Measurements from ENCODE around the gene ATF3. TPM values are rescaled to one million over a fixed set of nuclear protein-coding genes. Genes with fewer than 3 reads are reported as not detected.

Gene ATF3
- polyA plus RNA-seq, 1 donor from 2014 or later = 0.73 TPM

DNA sequence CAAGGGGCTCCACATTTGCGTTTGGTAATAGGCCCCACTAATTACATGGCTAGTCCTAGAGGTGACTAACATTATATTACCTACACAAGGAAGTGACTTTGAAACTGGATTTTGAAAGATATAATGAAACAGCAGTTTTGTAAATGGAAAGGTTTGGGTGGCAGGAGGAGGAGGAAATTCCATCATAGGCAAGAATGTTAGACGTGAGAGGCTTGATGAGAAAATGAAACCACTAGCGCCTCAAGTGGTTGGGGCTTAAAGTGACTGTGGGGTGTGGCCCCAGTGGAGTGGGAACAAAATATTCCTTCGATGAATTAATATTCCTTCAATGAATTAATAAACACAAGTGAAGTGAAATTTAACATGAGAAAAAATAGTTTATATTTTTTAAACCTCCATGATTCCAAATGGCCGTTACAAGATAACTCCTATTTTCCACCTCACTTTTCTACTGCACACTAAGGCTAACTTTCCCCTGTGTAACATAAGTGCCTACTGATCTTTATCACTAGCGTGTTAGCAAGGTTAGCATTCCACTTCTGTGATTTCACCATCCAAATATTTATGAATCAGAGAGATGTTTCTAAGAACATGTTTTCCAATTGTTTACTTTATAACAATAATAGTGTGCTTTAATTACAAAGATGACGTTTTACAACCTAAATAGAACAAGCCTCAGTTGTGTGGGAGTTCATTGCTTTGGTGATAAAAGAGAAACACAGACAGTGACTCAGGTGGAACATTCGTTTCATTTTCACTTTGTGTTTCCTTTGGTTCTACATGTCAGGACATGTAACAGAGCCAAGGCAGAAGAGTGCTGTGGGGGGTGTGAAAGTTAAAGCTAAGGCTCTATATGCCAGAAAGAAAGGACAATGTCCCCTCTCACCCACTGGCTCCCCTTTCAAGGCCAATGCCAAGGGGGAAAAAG, 12.5 kb upstream of the ATF3 start:
- H3K36me3 Mint-ChIP-seq = no peaks in the 10 kb centered on the region
- H3K9me3 Mint-ChIP-seq = peaks cover 0 to 2% (median 0%) of the 10 kb centered on the region in 3 donors
- peaks cover 5% of the 10 kb centered on the region for H3K27me3 Mint-ChIP-seq
- peaks cover 6 to 12% (median 11%) of the 10 kb centered on the region in 3 donors for H3K4me1 Mint-ChIP-seq
- H3K27ac Mint-ChIP-seq = peak overlapping the region; percentile 33 to 57 (median 48)
- peak overlapping the region; percentile 34 to 83 (median 75) for H3K4me3 Mint-ChIP-seq

DNA sequence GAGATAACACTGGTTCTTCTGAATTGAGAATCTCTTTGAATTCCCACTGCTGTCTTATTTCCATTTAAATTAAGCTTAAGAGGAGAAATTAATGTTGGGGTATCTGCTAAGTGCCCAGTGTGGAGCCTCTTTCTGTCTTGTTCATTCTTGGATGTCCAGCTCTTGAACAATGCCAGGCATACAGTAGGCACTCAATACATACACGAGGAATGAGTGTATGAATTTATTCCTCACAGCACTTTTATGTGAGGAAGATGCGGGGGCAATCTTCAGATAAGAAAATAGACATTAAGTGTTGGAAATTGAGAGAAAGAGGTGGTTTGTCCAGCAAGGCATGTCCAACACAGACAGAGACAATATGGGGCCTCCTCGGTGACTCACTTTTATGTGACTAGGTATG, 11.8 kb upstream of the ATF3 start:
- Mint-ChIP-seq H3K27me3 (peaks cover 5% of the 10 kb centered on the region), H3K9me3 (peaks cover 0 to 2% (median 0%) of the 10 kb centered on the region in 3 donors), H3K4me3 (peak overlapping the region in 2 of 4 donors; percentile 82 to 83), H3K36me3 (no peaks in the 10 kb centered on the region), H3K4me1 (peaks cover 6 to 12% (median 11%) of the 10 kb centered on the region in 3 donors), H3K27ac (peak overlapping the region in 2 of 3 donors; percentile 48 to 57)

DNA sequence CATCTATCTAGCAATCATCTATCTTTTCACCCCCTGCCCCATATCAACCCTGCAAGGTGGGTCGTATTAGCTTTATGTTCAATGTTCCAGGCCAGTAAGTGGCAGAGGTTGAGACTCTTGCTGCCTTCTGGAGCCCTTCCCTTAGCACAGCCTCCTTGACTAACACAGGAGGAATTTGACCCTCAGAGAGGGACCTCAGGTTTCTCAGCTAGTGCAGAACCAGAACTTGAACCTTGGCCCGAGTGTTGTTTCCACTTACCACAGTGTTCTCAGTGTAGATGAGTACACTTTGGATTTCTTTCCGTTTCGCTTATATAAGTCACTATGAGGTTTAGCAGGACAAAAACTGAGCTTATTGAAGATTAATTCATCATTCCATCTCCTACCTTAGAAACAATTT, 11.1 kb upstream of the ATF3 start:
- H3K27ac Mint-ChIP-seq = no peak overlapping the region
- no peak overlapping the region for H3K4me3 Mint-ChIP-seq
- H3K4me1 Mint-ChIP-seq = peaks cover 6 to 12% (median 11%) of the 10 kb centered on the region in 3 donors
- peaks cover 8% of the 10 kb centered on the region for H3K27me3 Mint-ChIP-seq
- peaks cover 0 to 2% (median 0%) of the 10 kb centered on the region in 3 donors for H3K9me3 Mint-ChIP-seq
- H3K36me3 Mint-ChIP-seq = no peaks in the 10 kb centered on the region

DNA sequence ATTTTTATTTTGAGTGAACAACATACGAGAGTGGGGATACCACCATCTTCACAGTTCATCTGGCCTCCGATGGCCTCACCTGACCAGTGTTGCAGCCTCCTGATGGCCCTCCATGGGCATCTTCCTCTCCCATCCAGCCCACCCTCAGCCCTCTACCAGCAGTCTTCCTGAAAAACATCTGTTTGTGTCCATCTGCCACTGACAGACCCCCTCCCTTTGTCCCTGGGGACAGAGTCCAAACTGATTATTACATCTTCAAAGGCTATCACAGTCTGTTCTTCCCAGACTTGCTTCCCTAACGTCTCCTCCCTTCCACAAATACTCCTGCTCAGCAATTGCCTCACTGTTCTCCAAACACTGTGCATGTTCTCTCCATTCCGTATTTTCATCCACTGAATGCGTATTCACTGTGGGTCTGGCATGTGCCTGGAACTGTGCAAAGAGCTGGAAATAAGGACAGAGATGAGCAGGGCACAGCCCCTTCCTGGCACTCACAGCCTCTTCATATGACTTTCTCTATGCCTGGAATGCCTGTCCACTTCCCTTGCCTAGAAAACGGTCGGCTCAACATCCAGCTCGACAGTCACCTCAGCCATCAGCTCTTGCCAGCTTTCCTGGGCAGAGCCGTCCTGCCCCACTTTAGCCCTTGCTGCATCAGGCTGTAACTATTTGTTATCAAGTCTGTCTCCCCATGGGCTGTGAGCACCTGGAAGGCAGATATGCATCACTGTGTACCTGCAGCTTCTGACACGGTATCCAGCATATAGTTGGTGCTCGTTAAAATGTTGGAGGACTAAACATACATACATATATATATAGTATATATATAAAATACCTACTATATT, 8.3 kb upstream of the ATF3 start:
- Mint-ChIP-seq H3K27ac (no peak overlapping the region), H3K9me3 (peaks cover 0 to 2% (median 0%) of the 10 kb centered on the region in 3 donors), H3K4me3 (no peak overlapping the region), H3K36me3 (no peaks in the 10 kb centered on the region), H3K4me1 (peaks cover 6 to 12% (median 11%) of the 10 kb centered on the region in 3 donors), H3K27me3 (peaks cover 20% of the 10 kb centered on the region)

DNA sequence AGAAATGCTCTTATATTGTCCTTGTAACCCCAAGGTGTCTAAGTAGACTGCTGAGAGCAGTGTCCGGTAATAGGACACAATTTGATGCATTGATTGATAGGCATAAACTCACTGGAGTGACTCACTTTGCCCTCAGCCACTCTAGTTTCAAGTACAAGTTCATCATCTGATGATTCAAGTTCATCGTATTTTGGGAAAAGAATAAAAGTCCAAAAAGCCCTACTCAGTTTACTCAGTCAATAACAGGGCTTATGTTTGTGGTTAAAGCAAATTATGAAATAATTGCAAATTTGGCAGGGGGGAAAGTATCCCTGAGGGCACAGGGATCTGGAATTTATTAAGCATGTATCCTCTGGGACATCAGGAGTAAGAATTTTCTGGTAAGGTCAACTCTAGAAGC, 7.6 kb upstream of the ATF3 start:
- Mint-ChIP-seq H3K27ac (no peak overlapping the region), H3K27me3 (peaks cover 27% of the 10 kb centered on the region), H3K4me3 (no peak overlapping the region), H3K4me1 (peaks cover 4 to 12% (median 7%) of the 10 kb centered on the region in 3 donors), H3K36me3 (no peaks in the 10 kb centered on the region), H3K9me3 (peaks cover 0 to 2% (median 0%) of the 10 kb centered on the region in 3 donors)

DNA sequence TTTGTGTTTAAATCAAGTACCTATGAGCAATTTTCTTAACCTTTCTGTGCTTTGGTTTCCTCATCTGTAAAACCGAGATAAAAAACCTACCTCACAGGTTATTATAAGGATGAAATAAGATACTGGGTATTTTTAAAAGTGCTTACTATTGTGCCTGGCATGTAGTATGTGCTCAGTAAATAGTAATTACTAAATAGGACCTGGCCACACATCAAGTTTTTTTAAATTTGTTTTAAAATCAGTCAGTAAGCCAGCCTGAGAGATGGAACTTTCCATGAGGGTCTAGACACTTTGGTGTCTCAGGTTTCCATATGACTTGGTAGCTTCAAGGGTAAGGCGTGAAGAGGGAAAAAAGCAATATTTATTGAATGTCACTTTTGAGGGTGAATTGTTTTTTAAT, 7.0 kb upstream of the ATF3 start:
- Mint-ChIP-seq H3K27ac (no peak overlapping the region), H3K4me1 (peaks cover 2 to 10% (median 6%) of the 10 kb centered on the region in 3 donors), H3K4me3 (no peak overlapping the region)

DNA sequence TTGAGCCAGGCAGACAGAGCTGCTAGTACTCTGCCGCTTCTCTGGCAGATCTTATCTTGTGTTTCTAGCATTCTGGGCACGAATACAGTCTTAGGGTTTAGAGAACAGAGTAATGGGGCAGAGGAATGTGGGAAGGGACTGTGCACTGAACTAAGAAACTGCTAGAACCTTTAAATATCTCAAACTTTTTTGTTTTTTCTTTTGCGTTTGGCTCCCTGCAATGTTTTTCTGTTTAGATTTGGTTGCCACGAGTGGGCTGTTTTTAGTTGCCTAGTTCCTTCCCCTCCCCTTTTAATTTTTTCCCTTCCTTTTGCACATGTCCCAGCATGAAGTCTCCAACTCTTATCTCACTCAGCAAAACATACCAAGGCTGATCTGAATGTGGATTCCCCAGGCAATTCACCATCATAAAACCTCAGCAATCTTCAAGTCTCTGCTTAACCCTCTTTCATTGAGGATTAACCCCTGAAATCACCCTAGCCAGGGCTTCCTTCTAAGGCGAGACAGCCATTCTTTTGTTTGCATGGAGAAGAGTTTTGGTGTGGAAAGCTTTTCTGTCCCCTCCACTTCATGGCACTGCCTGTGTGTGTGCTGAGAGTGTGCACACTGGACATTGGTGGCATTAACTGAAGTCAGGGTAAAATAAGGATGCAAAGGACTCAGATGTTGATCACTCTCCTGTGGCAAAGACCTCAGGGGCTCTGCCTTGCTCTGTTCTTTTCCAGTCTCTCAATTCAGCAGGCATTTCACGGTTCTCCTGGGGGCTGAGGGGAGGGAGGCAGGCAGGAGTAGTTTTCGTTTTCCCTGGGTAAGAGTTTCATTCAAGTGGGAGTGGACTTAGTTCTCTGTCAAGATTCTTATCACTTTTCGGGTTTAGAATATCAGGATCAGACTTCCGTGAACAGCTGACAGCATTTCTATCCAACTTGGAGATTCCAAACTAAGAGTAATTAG, 2.8 kb upstream of the ATF3 start:
- H3K36me3 Mint-ChIP-seq = no peaks in the 10 kb centered on the region
- H3K4me3 Mint-ChIP-seq = peak overlapping the region; percentile 4 to 99 (median 68)
- peaks cover 12 to 17% (median 13%) of the 10 kb centered on the region in 3 donors for H3K4me1 Mint-ChIP-seq
- H3K9me3 Mint-ChIP-seq = no peaks in the 10 kb centered on the region
- H3K27me3 Mint-ChIP-seq = peaks cover 51% of the 10 kb centered on the region
- H3K27ac Mint-ChIP-seq = no peak overlapping the region

More for the DNA sequence above, 7.0 kb upstream of the ATF3 start:
- Mint-ChIP-seq H3K9me3 (peaks cover 0 to 2% (median 0%) of the 10 kb centered on the region in 3 donors), H3K36me3 (no peaks in the 10 kb centered on the region), H3K27me3 (peaks cover 33% of the 10 kb centered on the region)

DNA sequence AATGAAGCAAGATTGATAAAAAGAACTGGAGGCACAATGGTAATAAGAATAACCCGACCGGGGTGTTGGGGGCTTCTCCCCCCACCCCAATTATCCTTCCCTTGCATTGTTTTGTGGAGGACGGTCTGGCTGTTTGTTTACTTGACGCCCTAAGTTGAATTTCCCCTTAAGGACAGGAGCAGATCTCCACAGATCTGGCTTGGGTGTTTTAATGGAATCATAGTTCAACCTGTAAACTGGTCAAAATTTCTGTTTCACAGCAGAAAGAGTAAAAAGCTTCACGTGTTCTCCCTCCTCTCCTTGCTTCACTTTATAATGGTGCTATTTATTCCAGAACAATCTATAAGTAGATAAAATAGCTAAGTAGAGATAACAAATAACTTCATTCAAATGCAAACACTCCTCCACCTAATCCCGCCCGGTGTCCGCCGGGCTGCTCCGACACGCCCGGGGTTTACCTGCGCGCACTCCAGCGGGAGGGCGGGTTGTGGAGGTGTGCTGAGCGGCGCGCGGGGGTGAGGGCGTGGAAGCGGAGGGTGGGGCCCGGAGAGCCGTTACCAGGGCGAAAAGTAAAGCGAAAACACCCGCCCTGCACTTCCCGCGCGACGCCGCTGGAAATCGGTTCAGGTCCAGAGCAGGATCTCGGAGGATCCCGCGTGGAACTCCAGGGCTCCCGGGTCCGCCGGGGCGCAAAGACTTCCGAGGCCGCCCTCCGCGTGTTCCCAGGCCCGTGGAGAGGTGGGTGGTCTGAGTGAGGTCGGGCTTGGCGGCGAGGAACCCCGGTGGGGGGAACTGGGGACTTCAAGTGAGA, 2.0 kb upstream of the ATF3 start:
- peaks cover 47% of the 10 kb centered on the region for H3K27me3 Mint-ChIP-seq
- no peaks in the 10 kb centered on the region for H3K9me3 Mint-ChIP-seq
- no peaks in the 10 kb centered on the region for H3K36me3 Mint-ChIP-seq
- peak overlapping the region; percentile 94 to 99 (median 98) for H3K4me3 Mint-ChIP-seq
- no peak overlapping the region for H3K27ac Mint-ChIP-seq
- peaks cover 12 to 17% (median 13%) of the 10 kb centered on the region in 3 donors for H3K4me1 Mint-ChIP-seq

DNA sequence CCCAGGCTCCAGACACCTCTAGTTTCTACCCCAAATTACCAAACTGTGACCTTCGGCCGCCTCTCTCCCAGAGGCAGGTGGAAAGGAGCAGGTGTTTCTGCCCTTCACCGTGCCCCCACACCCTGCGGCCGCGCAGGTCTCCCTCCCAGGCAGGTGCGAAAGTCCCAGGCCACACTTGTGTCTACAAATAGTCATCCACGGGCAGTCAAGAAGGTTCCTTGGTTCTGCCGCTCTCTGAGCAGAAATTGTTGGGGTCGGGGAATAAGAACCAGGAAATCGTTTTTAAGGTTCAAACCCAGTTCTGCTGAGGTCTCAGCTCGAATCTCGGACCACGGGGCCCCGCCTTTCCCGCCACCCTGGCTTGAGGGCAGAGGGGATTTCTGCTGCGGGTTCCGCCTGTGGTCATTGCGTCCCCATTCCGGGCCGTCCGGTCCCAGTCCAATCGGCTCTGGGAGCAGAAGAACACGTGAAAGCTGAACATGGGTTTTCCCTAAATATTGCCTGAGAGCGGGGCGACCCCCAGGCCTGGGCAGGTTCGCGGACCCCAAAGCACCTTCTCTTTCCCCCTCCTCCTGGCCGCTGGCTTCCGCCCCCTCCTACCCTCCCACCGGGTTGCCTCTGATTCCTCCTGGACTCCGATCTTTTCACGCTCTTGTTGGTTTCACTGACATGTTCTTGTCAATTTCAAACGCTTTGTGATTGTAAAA, 1.2 kb upstream of the ATF3 start:
- Mint-ChIP-seq H3K4me3 (peak overlapping the region; percentile 94 to 99 (median 98)), H3K4me1 (peaks cover 12 to 17% (median 13%) of the 10 kb centered on the region in 3 donors), H3K27ac (peak overlapping the region in 2 of 3 donors; percentile 81 to 90), H3K27me3 (peaks cover 45% of the 10 kb centered on the region), H3K9me3 (no peaks in the 10 kb centered on the region), H3K36me3 (no peaks in the 10 kb centered on the region)

DNA sequence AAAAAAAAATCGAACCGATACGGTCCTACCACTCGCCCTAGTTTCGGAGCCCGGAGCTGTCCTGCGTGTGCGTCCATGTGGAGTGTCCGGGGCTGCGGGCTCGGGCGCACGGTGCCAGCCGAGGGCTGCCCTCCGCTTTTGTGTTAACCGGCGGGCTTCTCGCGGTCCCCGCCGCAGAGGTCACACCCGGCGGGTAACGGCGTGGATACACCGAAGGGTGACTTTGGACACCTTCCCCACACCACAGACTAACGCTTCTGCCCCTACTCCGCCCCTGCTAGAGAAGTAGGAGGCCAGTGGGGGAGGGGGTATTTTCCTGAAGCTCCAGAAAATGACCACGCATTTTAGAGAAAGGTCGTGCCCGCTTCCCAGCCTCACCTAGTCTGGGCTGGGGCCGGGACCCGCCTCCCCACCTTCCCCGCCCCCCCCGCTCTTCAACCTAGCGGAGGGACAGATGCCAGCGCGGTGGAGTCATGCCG, 609 bp upstream of the ATF3 start:
- Mint-ChIP-seq H3K4me3 (peak overlapping the region; percentile 94 to 99 (median 98)), H3K9me3 (no peaks in the 10 kb centered on the region), H3K4me1 (peaks cover 12 to 17% (median 13%) of the 10 kb centered on the region in 3 donors), H3K27ac (peak overlapping the region in 2 of 3 donors; percentile 81 to 90), H3K27me3 (peaks cover 43% of the 10 kb centered on the region), H3K36me3 (no peaks in the 10 kb centered on the region)

DNA sequence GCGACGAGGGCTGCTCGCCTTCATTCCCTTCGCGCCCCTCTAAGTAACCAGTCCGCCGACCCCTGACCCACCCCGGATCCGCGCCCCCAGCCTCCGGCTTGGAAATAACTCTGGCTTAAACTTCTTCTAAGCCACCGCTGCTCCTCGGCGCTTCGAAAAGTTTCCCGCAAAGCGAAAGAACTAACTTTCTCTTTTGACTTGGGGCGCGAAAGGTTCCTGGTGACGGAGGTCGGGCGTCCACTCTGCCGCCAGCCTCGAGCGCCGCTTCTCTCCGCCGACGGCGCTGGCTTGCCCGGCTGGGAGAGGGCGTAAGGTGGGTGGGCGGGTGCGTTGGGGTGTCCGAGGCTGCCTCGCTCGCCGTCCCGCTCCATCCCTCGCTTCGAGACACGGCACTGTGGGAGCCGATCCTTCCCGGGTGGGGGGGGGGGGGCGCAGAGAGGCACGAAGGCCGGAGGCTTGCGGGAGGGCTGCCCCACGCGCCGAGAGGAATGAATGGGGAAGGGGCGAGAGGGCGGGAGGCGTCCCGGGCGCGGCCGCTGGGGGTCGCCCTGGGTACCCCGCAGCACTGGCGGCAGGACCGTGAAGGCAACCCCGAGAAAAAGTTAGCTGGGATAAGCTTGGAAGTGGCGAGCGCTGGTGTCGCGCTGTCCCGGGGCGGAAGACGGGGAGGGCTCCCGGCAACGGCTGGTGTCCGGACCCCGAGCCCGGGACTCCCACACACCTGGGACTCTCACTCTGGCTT, 569 bp downstream of the ATF3 start:
- H3K36me3 Mint-ChIP-seq = no peaks in the 10 kb centered on the region
- H3K9me3 Mint-ChIP-seq = no peaks in the 10 kb centered on the region
- peaks cover 41% of the 10 kb centered on the region for H3K27me3 Mint-ChIP-seq
- peak overlapping the region; percentile 94 to 99 (median 98) for H3K4me3 Mint-ChIP-seq
- peak overlapping the region; percentile 80 to 90 (median 81) for H3K27ac Mint-ChIP-seq
- H3K4me1 Mint-ChIP-seq = peaks cover 12 to 17% (median 13%) of the 10 kb centered on the region in 3 donors

Measured in IgD-negative memory B cell (primary cell).